Renal cortical epithelial cell (primary cell): ENCODE data around the gene ATG7. TPM values are rescaled to one million over a fixed set of nuclear protein-coding genes. Genes with fewer than 3 reads are reported as not detected.
"Not testable (repeated sequence)": the region's sequence is repeated elsewhere in the genome, so short reads cannot be mapped to it uniquely, and the experiment has no call there.

Experiments used
- DNase-seq: peaks from one replicate; pipeline ENCODE4 v3.0.0-alpha.2; 2011; ENCODE audit warnings: low read depth
- total RNA-seq: library from RNA; depleted of rRNA; stranded (reverse); fragments of >200 nt; gene quantifications from 2 replicates; pipeline ENCODE4 v1.2.3, GENCODE V29; 2014

The ATG7 gene
- total RNA-seq, 1 donor from 2014 or later = 98.7 TPM

GRCh38 chr3:11254876-11255275 is 17.3 kb upstream of the ATG7 start:
- DNase-seq = no peak

- not testable (repeated sequence) for DNase-seq
Measured at GRCh38 chr3:11255537-11255936, 16.7 kb upstream of the ATG7 start.

GRCh38 chr3:11258958-11259357 is 13.2 kb upstream of the ATG7 start:
- no peak for DNase-seq

GRCh38 chr3:11260460-11260859 is 11.7 kb upstream of the ATG7 start:
- no peak for DNase-seq

- DNase-seq = no peak
Measured at GRCh38 chr3:11269007-11269406, 3.2 kb upstream of the ATG7 start.

- no peak for DNase-seq
Measured at GRCh38 chr3:11272906-11273574, 843 bp downstream of the ATG7 start.

- DNase-seq = no peak
Measured at GRCh38 chr3:11273891-11274291, 1.7 kb downstream of the ATG7 start.

- DNase-seq = no peak
Measured at GRCh38 chr3:11274566-11275142, 2.5 kb downstream of the ATG7 start.

GRCh38 chr3:11275926-11276325 is 3.7 kb downstream of the ATG7 start:
- no peak for DNase-seq

- DNase-seq = no peak
Measured at GRCh38 chr3:11276901-11277300, 4.7 kb downstream of the ATG7 start.

GRCh38 chr3:11282250-11283138 is 10.3 kb downstream of the ATG7 start:
- DNase-seq = no peak

- DNase-seq = no peak
Measured at GRCh38 chr3:11283139-11283475, 10.9 kb downstream of the ATG7 start.

GRCh38 chr3:11284011-11284410 is 11.8 kb downstream of the ATG7 start:
- DNase-seq = no peak

GRCh38 chr3:11285471-11285870 is 13.3 kb downstream of the ATG7 start:
- no peak for DNase-seq

GRCh38 chr3:11287404-11287803 is 15.2 kb downstream of the ATG7 start:
- no peak for DNase-seq

- no peak for DNase-seq
Measured at GRCh38 chr3:11288021-11288491, 15.9 kb downstream of the ATG7 start.

- peak; percentile 94 for DNase-seq
Measured at GRCh38 chr3:11288786-11289637, 16.8 kb downstream of the ATG7 start.

- no peak for DNase-seq
Measured at GRCh38 chr3:11289864-11290263, 17.7 kb downstream of the ATG7 start.

GRCh38 chr3:11290743-11291680 is 18.8 kb downstream of the ATG7 start:
- no peak for DNase-seq

GRCh38 chr3:11291808-11292207 is 19.6 kb downstream of the ATG7 start:
- DNase-seq = no peak

GRCh38 chr3:11297126-11297525 is 24.9 kb downstream of the ATG7 start:
- no peak for DNase-seq
